C4-2B (cell line): ENCODE results near the gene EXOC7.

ENCODE experiments used
- CTCF ChIP-seq: fragments of 450-650 bp; conservative IDR thresholded peaks from 2 replicates; pipeline ENCODE4 v1.5.1; 2017; ENCODE audit warnings: mild to moderate bottlenecking
- ZFX ChIP-seq: fragments of 450-650 bp; IDR thresholded peaks from 2 replicates; pipeline ENCODE4 v1.6.1; 2017

DNA sequence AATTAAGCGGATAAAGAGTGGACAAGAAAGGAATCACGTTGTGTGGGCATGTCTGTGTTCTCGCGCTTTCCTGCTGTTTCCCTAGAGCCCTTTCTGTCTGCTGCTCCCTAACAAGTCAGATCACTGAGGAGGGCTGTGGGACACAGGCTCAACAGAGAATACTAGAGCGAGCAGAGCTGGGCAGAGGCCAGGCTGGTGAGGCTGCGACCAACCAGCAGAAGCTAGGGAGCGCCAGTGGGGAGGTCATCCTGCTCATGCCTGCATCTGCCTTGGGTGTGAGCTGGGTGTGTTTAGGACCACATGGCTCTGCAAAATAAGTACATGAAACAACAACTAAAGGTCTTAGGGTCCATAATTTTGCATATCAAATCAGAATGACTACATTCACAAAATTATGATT, 49.0 kb upstream of the EXOC7 start:
- TF ChIP-seq CTCF (no peak), ZFX (no peak)
